Activated CD4-positive, alpha-beta T cell treated with anti-CD3 and anti-CD28 coated beads for 36 hours (primary cell): ENCODE measurements around the gene RHBDL1. TPM values are rescaled to one million over a fixed set of nuclear protein-coding genes. Genes with fewer than 3 reads are reported as not detected.
A peak's percentile ranks its signal among the peaks of the same experiment; 100 is the strongest.

Experiments
- ATAC-seq: fragments of 200-7000 bp; cut with Tn5 transposase; one replicate; pipeline ENCODE4 v1.10.0; 2021; ENCODE audit warnings: mild to moderate bottlenecking, moderate library complexity
- CTCF ChIA-PET: fragments of 350-600 bp; sonication (Branson Sonifier 250); formaldehyde crosslinking; loops from one replicate; lab custom pipeline; 2021; ENCODE audit warnings: antibody characterized with exemption; lab: Charles Lee
- POLR2A ChIA-PET: fragments of 350-600 bp; sonication (Branson Sonifier 250); formaldehyde crosslinking; loops from one replicate; lab custom pipeline; 2021; ENCODE audit warnings: antibody characterized with exemption, inconsistent platforms; lab: Charles Lee
- DNase-seq: peaks from one replicate; pipeline ENCODE4 v3.0.0-alpha.2; 2020
- H3K27ac Mint-ChIP-seq: one replicate; pipeline ENCODE4 v1.8.0; 2021; ENCODE audit warnings: mixed read lengths
- H3K27me3 Mint-ChIP-seq: one replicate; pipeline ENCODE4 v1.8.0; 2021; ENCODE audit warnings: mixed read lengths
- H3K36me3 Mint-ChIP-seq: one replicate; pipeline ENCODE4 v1.8.0; 2021; ENCODE audit warnings: low read depth, mixed read lengths
- H3K4me1 Mint-ChIP-seq: one replicate; pipeline ENCODE4 v1.8.0; 2021; ENCODE audit warnings: mixed read lengths
- H3K4me3 Mint-ChIP-seq: one replicate; pipeline ENCODE4 v1.8.0; 2021; ENCODE audit warnings: mild to moderate bottlenecking, moderate library complexity, mixed read lengths
- H3K9me3 Mint-ChIP-seq: one replicate; pipeline ENCODE4 v1.8.0; 2021; ENCODE audit warnings: low read depth, mixed read lengths
- intact Hi-C, 2 experiments: fragments of 100-400 bp; cut with DNase I in 1 of 2; cut with micrococcal nuclease in 1 of 2; formaldehyde crosslinking; loops; one replicate each; pipeline versions ENCODE4 v1.14.2 to v1.15.1; 2022 to 2024; cut with DNase I, micrococcal nuclease
- total RNA-seq, 2 experiments: library from RNA; stranded (reverse); gene quantifications; one replicate each; pipeline ENCODE4 v1.2.3, GENCODE V29; 2021

Gene RHBDL1
- total RNA-seq, 2 experiments from 2014 or later = 0.40 to 0.59 TPM

- Mint-ChIP-seq H3K4me1 (peaks cover 27% of the 10 kb centered on the region), H3K4me3 (no peak overlapping the region), H3K36me3 (no peaks in the 10 kb centered on the region), H3K27ac (no peak overlapping the region), H3K27me3 (no peaks in the 10 kb centered on the region), H3K9me3 (no peaks in the 10 kb centered on the region)
- no peak for ATAC-seq
- intact Hi-C loops = no loop called here
- CTCF ChIA-PET = no interaction called here
- DNase-seq = no peak
- POLR2A ChIA-PET = no interaction called here
Observed at GRCh38 chr16:693364-693763, 17.9 kb downstream of the RHBDL1 start.

- POLR2A ChIA-PET = no interaction called here
- intact Hi-C loops = loop anchor here in 1 of 2 experiments (2.0 kb wide), 1 partner anchor 27 kb away; the partner anchor contains the start of gene ANTKMT
- ATAC-seq = no peak
- Mint-ChIP-seq H3K27me3 (no peaks in the 10 kb centered on the region), H3K9me3 (no peaks in the 10 kb centered on the region), H3K4me3 (no peak overlapping the region), H3K27ac (no peak overlapping the region), H3K36me3 (no peaks in the 10 kb centered on the region), H3K4me1 (peaks cover 23% of the 10 kb centered on the region)
- DNase-seq = peak; percentile 48
- CTCF ChIA-PET = interaction anchor here (0.6 kb wide), 1 partner anchor 324 kb away, joined by 3 read pairs; no protein-coding TSS in a partner anchor
Observed at GRCh38 chr16:693766-694165, 18.3 kb downstream of the RHBDL1 start.

- H3K36me3 Mint-ChIP-seq = no peaks in the 10 kb centered on the region
- intact Hi-C loops = loop anchor here in 1 of 2 experiments (2.0 kb wide), 1 partner anchor 26 kb away; the partner anchor contains the start of gene ANTKMT
- no peaks in the 10 kb centered on the region for H3K27me3 Mint-ChIP-seq
- H3K4me3 Mint-ChIP-seq = peak overlapping the region; percentile 77
- POLR2A ChIA-PET = no interaction called here
- DNase-seq = no peak
- H3K4me1 Mint-ChIP-seq = peaks cover 18% of the 10 kb centered on the region
- CTCF ChIA-PET = interaction anchor here (0.6 to 2.1 kb wide), 3 partner anchors 16 to 325 kb away, joined by 3 to 6 read pairs (median 3); no protein-coding TSS in a partner anchor
- no peaks in the 10 kb centered on the region for H3K9me3 Mint-ChIP-seq
- no peak for ATAC-seq
- H3K27ac Mint-ChIP-seq = no peak overlapping the region
Observed at GRCh38 chr16:694187-694862, 18.9 kb downstream of the RHBDL1 start.

- intact Hi-C loops = loop anchor here in 1 of 2 experiments (1.0 to 5.0 kb wide), 6 partner anchors 20 to 457 kb away; partner anchors contain the start of genes ANTKMT, CACNA1H, CHTF18 and METRN
- Mint-ChIP-seq H3K4me3 (peak overlapping the region; percentile 77), H3K27me3 (no peaks in the 10 kb centered on the region), H3K4me1 (peaks cover 15% of the 10 kb centered on the region), H3K9me3 (no peaks in the 10 kb centered on the region), H3K36me3 (no peaks in the 10 kb centered on the region), H3K27ac (no peak overlapping the region)
- DNase-seq = no peak
- POLR2A ChIA-PET = interaction anchor here (0.9 kb wide), 1 partner anchor 13 kb away, joined by 3 read pairs; no protein-coding TSS in a partner anchor
- no peak for ATAC-seq
- CTCF ChIA-PET = interaction anchor here (1.0 to 2.1 kb wide), 3 partner anchors 15 to 270 kb away, joined by 3 to 11 read pairs (median 6); no protein-coding TSS in a partner anchor
Observed at GRCh38 chr16:694863-695354, 19.4 kb downstream of the RHBDL1 start.

GRCh38 chr16:695355-696089 lies 20.1 kb downstream of the RHBDL1 start:
- intact Hi-C loops = loop anchor here in 1 of 2 experiments (1.0 to 5.0 kb wide), 6 partner anchors 20 to 457 kb away; partner anchors contain the start of genes ANTKMT, CACNA1H, CHTF18 and METRN
- H3K4me1 Mint-ChIP-seq = peaks cover 13% of the 10 kb centered on the region
- peak; percentile 89 for DNase-seq
- no peaks in the 10 kb centered on the region for H3K27me3 Mint-ChIP-seq
- H3K4me3 Mint-ChIP-seq = peak overlapping the region; percentile 77
- ChIA-PET CTCF (interaction anchor here (1.0 to 2.1 kb wide), 4 partner anchors 15 to 269 kb away, joined by 3 to 11 read pairs (median 5); partner anchors contain the start of gene CIAO3), POLR2A (interaction anchor here (0.9 kb wide), 1 partner anchor 12 kb away, joined by 3 read pairs; no protein-coding TSS in a partner anchor)
- no peaks in the 10 kb centered on the region for H3K9me3 Mint-ChIP-seq
- ATAC-seq = peak; percentile 82
- H3K27ac Mint-ChIP-seq = peak overlapping the region; percentile 80
- H3K36me3 Mint-ChIP-seq = no peaks in the 10 kb centered on the region

GRCh38 chr16:698911-699671 lies 23.6 kb downstream of the RHBDL1 start:
- no peaks in the 10 kb centered on the region for H3K36me3 Mint-ChIP-seq
- intact Hi-C loops = loop anchor here in 1 of 2 experiments (5.0 kb wide), 2 partner anchors 88 to 453 kb away; partner anchors contain the start of genes CACNA1H, CHTF18 and RPUSD1
- ChIA-PET POLR2A (no interaction called here), CTCF (interaction anchor here (0.9 kb wide), 1 partner anchor 26 kb away, joined by 4 read pairs; no protein-coding TSS in a partner anchor)
- no peak for ATAC-seq
- DNase-seq = no peak
- peaks cover 10% of the 10 kb centered on the region for H3K4me1 Mint-ChIP-seq
- H3K4me3 Mint-ChIP-seq = no peak overlapping the region
- peaks cover 13% of the 10 kb centered on the region for H3K27me3 Mint-ChIP-seq
- no peak overlapping the region for H3K27ac Mint-ChIP-seq
- H3K9me3 Mint-ChIP-seq = no peaks in the 10 kb centered on the region

- Mint-ChIP-seq H3K27ac (no peak overlapping the region), H3K36me3 (no peaks in the 10 kb centered on the region), H3K9me3 (no peaks in the 10 kb centered on the region), H3K27me3 (peaks cover 14% of the 10 kb centered on the region), H3K4me3 (no peak overlapping the region), H3K4me1 (peaks cover 2% of the 10 kb centered on the region)
- ATAC-seq (peak; percentile 51), DNase-seq (peak; percentile 60)
- POLR2A ChIA-PET = no interaction called here
- CTCF ChIA-PET = interaction anchor here (1.0 to 2.7 kb wide), 2 partner anchors 12 to 19 kb away, joined by 3 to 11 read pairs; no protein-coding TSS in a partner anchor
- intact Hi-C loops = no loop called here
Observed at GRCh38 chr16:700684-701584, 25.5 kb downstream of the RHBDL1 start.

GRCh38 chr16:702341-702740 lies 26.9 kb downstream of the RHBDL1 start:
- POLR2A ChIA-PET = no interaction called here
- intact Hi-C loops = no loop called here
- DNase-seq = no peak
- no peaks in the 10 kb centered on the region for H3K36me3 Mint-ChIP-seq
- H3K4me3 Mint-ChIP-seq = no peak overlapping the region
- no peaks in the 10 kb centered on the region for H3K4me1 Mint-ChIP-seq
- H3K27me3 Mint-ChIP-seq = peaks cover 27% of the 10 kb centered on the region
- H3K27ac Mint-ChIP-seq = no peak overlapping the region
- CTCF ChIA-PET = interaction anchor here (0.5 to 2.7 kb wide), 3 partner anchors 10 to 67 kb away, joined by 3 to 11 read pairs (median 7); no protein-coding TSS in a partner anchor
- no peaks in the 10 kb centered on the region for H3K9me3 Mint-ChIP-seq
- ATAC-seq = no peak

- ATAC-seq (no peak), DNase-seq (no peak)
- H3K36me3 Mint-ChIP-seq = no peaks in the 10 kb centered on the region
- peaks cover 35% of the 10 kb centered on the region for H3K27me3 Mint-ChIP-seq
- no peaks in the 10 kb centered on the region for H3K4me1 Mint-ChIP-seq
- ChIA-PET CTCF (interaction anchor here (1.2 to 2.7 kb wide), 3 partner anchors 9 to 12 kb away, joined by 3 to 11 read pairs (median 4); partner anchors contain the start of gene METRN), POLR2A (no interaction called here)
- intact Hi-C loops = no loop called here
- H3K4me3 Mint-ChIP-seq = no peak overlapping the region
- no peaks in the 10 kb centered on the region for H3K9me3 Mint-ChIP-seq
- no peak overlapping the region for H3K27ac Mint-ChIP-seq
Observed at GRCh38 chr16:703406-703805, 27.9 kb downstream of the RHBDL1 start.

- Mint-ChIP-seq H3K36me3 (no peaks in the 10 kb centered on the region), H3K4me1 (no peaks in the 10 kb centered on the region), H3K9me3 (no peaks in the 10 kb centered on the region), H3K27ac (no peak overlapping the region), H3K4me3 (no peak overlapping the region), H3K27me3 (peaks cover 39% of the 10 kb centered on the region)
- DNase-seq = no peak
- intact Hi-C loops = no loop called here
- ATAC-seq = no peak
- ChIA-PET POLR2A (no interaction called here), CTCF (interaction anchor here (0.7 to 1.4 kb wide), 3 partner anchors 8 to 16 kb away, joined by 3 to 4 read pairs (median 3); partner anchors contain the start of gene METRN)
Observed at GRCh38 chr16:704047-704446, 28.6 kb downstream of the RHBDL1 start.
